Measurements from ENCODE around the gene SH3RF1. TPM values are rescaled to one million over a fixed set of nuclear protein-coding genes. Genes with fewer than 3 reads are reported as not detected.
A peak's percentile ranks its signal among the peaks of the same experiment; 100 is the strongest.

Gene SH3RF1
- total RNA-seq, 1 donor from 2014 or later: 21.6 TPM

DNA sequence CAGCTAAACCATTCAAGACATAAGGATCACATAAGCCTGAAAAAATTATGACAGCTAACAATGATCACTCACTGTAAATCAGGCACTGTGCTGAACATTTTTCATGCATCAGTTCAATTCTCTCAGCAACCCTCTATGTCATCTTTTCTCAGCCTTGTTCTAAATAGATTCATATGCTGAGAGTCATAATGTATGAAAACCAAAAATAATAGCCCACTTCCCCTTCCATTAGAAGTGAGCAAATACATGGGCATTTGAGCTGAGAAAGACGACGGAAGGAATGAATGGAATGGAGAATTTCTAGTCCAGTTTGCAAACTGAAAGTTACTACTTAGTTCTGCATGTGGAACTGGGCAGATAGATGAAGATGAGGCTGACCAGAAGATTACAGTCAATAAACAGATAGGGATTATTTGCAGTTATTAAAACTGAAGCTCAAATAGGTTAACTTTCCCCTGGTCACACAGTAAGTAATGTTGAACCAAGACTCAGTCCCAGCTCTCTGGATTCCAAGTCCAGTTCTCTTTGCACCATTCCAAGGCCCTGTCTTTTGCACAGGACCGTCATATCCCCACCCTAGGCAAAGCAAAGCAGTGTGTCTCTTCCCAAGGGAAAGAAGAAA lies 1.6 kb upstream of the SH3RF1 start:
- TF ChIP-seq, protein P1, sequence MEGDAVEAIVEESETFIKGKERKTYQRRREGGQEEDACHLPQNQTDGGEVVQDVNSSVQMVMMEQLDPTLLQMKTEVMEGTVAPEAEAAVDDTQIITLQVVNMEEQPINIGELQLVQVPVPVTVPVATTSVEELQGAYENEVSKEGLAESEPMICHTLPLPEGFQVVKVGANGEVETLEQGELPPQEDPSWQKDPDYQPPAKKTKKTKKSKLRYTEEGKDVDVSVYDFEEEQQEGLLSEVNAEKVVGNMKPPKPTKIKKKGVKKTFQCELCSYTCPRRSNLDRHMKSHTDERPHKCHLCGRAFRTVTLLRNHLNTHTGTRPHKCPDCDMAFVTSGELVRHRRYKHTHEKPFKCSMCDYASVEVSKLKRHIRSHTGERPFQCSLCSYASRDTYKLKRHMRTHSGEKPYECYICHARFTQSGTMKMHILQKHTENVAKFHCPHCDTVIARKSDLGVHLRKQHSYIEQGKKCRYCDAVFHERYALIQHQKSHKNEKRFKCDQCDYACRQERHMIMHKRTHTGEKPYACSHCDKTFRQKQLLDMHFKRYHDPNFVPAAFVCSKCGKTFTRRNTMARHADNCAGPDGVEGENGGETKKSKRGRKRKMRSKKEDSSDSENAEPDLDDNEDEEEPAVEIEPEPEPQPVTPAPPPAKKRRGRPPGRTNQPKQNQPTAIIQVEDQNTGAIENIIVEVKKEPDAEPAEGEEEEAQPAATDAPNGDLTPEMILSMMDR (conservative IDR thresholded peaks at IDR 0.05): no peak

DNA sequence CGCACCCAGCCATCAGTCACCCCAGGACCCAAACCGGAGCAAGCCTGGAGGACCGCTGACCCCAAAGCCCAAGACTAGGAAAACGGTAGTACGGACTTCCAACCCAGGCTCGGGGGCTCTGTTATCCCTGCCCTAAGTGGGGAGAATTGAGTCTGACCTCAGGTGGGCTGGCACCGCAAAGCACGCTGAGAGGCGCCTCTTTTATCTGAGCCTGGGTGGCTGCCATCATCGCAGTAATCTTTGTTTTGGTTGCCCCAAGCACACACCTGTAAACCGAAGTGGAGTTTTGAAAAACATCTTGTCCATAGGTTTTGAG lies 894 bp upstream of the SH3RF1 start:
- TF ChIP-seq, protein P1 (conservative IDR thresholded peaks at IDR 0.05): no peak
- H3K4me1 Mint-ChIP-seq (ENCODE audit: unreplicated experiment): peaks cover 39% of the 10 kb centered on the region
- no peak for DNase-seq (ENCODE audit: extremely low spot score, unreplicated experiment)
- H3K36me3 Mint-ChIP-seq: peaks cover 7% of the 10 kb centered on the region
- no peaks in the 10 kb centered on the region for H3K9me3 Mint-ChIP-seq
- H3K27ac Mint-ChIP-seq: peak overlapping the region; percentile 88
- H3K4me3 Mint-ChIP-seq: peak overlapping the region; percentile 85
- H3K27me3 Mint-ChIP-seq: no peaks in the 10 kb centered on the region

More for the DNA sequence above, 1.6 kb upstream of the SH3RF1 start:
- peaks cover 4% of the 10 kb centered on the region for H3K36me3 Mint-ChIP-seq
- H3K4me3 Mint-ChIP-seq: peak overlapping the region; percentile 85
- no peaks in the 10 kb centered on the region for H3K27me3 Mint-ChIP-seq
- peaks cover 39% of the 10 kb centered on the region for H3K4me1 Mint-ChIP-seq (ENCODE audit: unreplicated experiment)
- peak overlapping the region; percentile 88 for H3K27ac Mint-ChIP-seq
- no peaks in the 10 kb centered on the region for H3K9me3 Mint-ChIP-seq
- DNase-seq (ENCODE audit: extremely low spot score, unreplicated experiment): no peak

DNA sequence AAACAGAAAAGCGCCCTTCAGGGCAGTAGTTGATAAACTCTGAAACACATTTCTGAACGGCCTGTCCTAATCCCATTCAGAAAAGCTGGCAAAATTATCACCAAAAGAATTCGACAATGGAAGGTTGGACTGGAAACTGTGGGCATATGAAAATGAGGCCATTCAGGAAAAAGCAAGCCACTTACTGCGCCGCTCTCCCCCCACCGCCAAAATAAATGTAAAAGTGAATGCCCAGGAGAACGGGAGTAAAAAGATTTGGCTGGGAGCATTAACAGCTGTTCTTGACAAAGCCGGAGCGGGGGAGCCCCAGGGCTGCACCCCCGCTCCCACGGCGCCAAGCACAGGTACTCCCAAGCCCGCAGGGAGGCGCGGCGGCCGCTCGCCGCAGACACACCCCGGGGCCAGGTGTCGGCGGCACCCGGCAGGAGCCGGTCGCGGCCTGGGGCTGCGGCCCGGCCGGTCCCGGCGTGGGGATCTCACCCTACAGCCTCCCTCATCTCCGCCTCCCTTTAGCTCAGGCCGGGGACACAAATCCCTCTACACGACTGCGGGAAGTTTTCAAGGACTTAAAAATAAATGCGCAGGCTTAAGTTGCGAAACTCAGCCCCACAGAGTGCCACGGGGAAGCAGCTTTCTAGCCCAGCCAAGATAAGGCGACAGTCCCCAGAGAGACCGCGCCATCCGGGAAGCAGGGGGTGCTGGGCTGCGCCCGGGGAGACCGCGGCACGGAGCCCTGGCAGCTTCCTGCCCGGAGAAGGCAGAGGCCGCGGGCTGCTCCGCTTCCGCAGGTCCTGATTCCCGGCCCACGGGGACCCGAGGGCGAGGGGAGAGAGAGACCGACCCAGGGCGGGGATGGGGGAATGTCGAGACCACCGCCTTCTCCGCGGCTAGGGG lies 593 bp downstream of the SH3RF1 start:
- TF ChIP-seq, protein P1 (conservative IDR thresholded peaks at IDR 0.05): peak; percentile 23
- Mint-ChIP-seq H3K4me1 (ENCODE audit: unreplicated experiment) (peaks cover 40% of the 10 kb centered on the region), H3K4me3 (peak overlapping the region; percentile 95), H3K9me3 (peaks cover 4% of the 10 kb centered on the region), H3K27me3 (no peaks in the 10 kb centered on the region), H3K36me3 (peaks cover 12% of the 10 kb centered on the region), H3K27ac (peak overlapping the region; percentile 80)
- DNase-seq (ENCODE audit: extremely low spot score, unreplicated experiment): peak; percentile 73

DNA sequence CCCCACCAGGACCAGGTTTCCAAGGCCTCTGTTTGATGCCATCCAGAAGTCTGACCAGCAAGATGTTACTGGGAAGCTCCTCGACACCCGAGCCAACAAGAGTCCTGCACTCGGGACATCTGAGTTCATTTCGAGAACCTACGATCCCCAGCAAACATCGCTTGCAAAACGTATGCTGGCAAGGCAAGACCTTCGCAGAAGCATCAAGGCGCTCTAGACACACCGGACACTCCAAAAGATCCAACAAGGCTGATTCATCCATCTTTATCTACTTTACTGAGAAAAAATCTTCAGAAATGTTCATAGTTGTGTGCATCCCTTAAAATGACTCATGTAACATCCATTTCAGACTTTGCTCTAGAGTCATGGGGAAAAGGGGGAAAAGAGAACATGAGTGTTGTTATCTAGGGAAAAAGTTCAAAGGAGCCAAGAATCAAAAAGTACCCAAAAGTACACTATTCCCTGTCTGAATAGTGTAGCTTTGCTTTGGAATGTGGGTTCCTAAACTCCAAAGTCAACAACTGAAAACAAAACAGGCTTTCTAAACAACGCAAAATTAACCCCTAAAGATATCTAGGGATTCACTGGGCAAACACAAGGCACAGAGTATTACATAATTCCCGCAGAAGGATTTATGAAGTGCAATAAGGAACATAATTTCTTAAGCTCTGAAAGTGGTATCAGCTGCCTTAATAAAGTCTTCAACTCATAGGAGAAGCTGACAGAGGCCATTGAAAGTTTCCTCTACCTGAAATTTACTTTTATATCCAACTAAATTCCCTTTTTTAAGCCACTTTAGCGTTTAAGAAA lies 1.6 kb downstream of the SH3RF1 start:
- peaks cover 39% of the 10 kb centered on the region for H3K4me1 Mint-ChIP-seq (ENCODE audit: unreplicated experiment)
- peaks cover 13% of the 10 kb centered on the region for H3K9me3 Mint-ChIP-seq
- peaks cover 22% of the 10 kb centered on the region for H3K36me3 Mint-ChIP-seq

DNA sequence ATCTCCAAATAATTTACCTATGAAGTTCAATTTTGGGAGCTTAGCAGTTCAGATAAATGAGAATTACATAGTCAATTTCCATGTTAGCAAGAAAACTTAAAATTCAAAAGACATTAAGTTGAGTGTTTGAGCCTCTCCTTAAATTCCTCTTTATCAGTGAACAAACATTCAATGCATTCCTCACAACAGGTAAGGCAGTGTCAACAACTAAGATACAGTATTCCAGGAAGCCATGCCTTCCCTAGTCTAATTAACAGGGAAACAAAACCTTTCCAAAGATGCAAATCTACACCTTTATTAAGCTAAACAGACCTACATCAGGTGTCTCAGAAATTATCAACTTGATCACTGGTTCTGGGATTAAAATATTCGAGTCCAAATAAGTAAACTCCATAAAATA lies 3.7 kb downstream of the SH3RF1 start:
- Mint-ChIP-seq H3K27ac (peak overlapping the region; percentile 82), H3K9me3 (peaks cover 21% of the 10 kb centered on the region), H3K27me3 (no peaks in the 10 kb centered on the region), H3K4me1 (ENCODE audit: unreplicated experiment) (peaks cover 35% of the 10 kb centered on the region), H3K36me3 (peaks cover 36% of the 10 kb centered on the region), H3K4me3 (peak overlapping the region; percentile 78)
- DNase-seq (ENCODE audit: extremely low spot score, unreplicated experiment): no peak
- TF ChIP-seq, protein P1 (conservative IDR thresholded peaks at IDR 0.05): no peak

More for the DNA sequence above, 1.6 kb downstream of the SH3RF1 start:
- Mint-ChIP-seq H3K4me3 (peak overlapping the region; percentile 95), H3K27ac (peak overlapping the region; percentile 80), H3K27me3 (no peaks in the 10 kb centered on the region)
- no peak for DNase-seq (ENCODE audit: extremely low spot score, unreplicated experiment)
- TF ChIP-seq, protein P1 (conservative IDR thresholded peaks at IDR 0.05): no peak

All from type B pancreatic cell (in vitro differentiated cells).